Epidermal melanocyte (primary cell): Measurements from ENCODE around the gene PPFIA1.
"Not testable (repeated sequence)": the region's sequence is repeated elsewhere in the genome, so short reads cannot be mapped to it uniquely, and the experiment has no call there.

Source experiments
- DNase-seq: peaks from one replicate; pipeline ENCODE4 v3.0.0; 2011; ENCODE audit warnings: low spot score; ENCODE audit not compliant: insufficient read length

PPFIA1 gene

DNA sequence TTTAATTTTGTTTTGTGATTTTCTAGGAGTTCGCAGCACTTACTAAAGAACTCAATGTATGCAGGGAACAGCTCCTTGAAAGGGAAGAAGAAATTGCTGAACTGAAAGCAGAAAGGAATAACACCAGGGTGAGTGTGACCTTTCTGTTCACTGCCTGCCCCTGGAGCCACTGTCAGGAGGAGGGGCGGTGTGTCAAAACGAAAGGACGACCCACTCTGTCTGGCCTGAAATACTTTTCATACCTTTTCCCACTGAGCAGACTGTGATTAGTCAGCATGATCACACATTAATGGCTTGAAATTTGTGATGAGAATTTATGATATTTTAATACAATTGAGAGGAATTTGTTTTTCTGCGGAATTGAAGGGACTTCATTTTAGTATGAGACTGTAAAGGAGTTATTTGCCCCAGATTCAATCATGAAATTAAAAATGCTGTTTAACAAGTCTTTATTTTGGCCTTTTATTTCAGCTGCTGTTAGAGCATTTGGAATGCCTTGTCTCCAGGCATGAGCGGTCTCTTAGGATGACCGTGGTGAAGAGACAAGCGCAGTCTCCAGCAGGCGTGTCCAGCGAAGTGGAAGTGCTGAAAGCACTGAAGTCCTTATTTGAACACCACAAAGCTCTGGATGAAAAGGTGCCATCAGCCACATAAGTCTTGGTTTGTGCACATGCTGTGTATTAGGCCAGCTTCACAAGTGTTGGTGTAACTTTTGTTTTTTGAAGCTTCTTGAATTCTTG, 54.1 kb downstream of the PPFIA1 start:
- DNase-seq = no peak

DNA sequence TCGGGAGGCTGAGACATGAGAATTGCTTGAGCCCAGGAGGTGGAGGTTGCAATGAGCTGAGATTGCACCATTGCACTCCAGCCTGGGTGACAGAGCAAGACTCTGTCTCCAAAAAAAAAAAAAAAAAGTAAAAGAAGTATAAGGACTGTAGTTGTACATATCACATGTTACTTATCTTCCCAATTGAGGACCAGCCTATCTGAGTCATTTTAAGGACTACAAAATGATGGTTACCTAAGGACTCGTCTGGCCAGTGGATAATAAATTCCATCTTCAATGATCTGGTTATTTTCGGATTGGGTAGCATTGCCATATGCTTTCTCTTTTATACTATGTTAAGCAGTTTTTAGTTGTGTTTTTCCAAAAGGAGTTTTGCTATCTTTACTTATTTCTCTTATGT, 55.3 kb downstream of the PPFIA1 start:
- no peak for DNase-seq

DNA sequence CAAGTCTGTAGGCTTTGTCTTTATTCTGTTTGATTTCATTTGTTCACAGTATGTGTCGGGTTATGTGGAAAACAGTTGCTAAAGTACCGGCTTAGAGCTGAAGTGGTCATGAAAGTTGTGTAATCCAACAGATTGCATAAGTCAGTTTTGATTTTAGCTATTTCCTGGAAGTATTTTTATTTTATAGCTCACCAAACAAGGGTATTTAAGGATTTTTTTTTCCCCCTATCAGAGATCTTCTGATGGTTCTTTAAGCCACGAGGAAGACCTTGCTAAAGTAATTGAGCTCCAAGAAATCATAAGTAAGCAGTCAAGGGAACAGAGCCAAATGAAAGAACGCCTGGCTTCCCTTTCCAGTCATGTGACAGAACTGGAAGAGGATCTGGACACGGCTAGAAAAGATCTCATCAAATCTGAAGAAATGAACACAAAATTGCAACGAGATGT, 55.9 kb downstream of the PPFIA1 start:
- DNase-seq = no peak

- DNase-seq = no peak
Observed at GRCh38 chr11:70326833-70327232, 56.3 kb downstream of the PPFIA1 start.

DNA sequence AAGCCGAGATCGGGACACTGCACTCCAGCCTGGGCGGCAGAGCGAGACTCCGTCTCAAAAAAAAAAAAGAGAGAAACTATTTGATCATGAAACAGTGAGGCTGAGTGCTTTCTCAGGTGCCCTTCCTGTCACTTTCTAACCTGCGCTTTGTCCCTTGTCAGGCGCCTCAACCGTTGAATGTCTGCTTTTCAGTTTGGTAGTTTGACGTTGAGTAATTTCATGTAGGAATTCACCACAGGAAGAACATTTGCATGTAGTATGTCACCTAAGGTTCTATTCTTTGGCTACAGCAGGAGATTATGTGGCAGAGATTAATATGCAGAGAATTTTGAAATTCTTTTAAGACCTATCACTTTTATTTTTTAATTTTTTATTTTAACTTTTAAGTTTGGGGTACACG, 57.2 kb downstream of the PPFIA1 start:
- no peak for DNase-seq

DNA sequence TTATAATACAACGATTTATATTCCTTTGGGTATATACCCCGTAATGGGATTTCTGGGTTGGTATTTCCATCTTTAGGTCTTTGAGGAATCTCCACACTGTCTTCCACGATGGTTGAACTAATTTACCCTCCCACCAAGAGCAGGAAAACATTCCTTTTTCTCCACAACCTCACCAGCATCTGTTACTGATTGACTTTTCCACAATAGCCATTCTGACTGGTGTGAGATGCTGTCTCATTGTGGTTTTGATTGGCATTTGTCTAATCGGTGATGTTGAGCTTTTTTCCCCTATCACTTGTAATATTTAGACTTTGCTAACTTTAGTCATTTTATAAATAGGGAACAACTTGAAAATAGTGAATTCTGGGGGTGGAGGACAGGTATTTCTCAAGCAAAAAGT, 58.1 kb downstream of the PPFIA1 start:
- no peak for DNase-seq

- DNase-seq = not testable (repeated sequence)
Observed at GRCh38 chr11:70331320-70331843, 60.9 kb downstream of the PPFIA1 start.

GRCh38 chr11:70331901-70332300, 61.4 kb downstream of the PPFIA1 start:
- no peak for DNase-seq

DNA sequence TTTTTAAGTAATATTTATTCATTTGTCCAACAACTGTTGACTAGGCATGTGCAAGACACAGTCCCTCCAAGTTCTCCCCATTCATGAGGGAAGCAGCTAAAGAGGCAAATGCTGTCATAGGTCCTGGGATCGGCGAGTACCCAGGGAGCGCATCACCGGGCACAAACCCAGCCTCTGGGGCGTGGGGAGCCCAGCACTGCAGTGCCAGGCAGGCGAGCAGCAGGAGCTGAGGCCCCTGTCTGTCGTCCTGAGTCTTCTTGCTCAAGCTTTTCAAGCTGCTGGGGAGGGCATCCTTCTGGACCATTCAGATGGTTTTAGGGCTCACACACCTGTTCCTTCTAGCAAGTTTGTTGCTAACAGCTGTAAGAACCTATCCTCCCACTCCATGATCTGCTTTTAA, 62.1 kb downstream of the PPFIA1 start:
- no peak for DNase-seq

GRCh38 chr11:70333261-70333660, 62.8 kb downstream of the PPFIA1 start:
- no peak for DNase-seq

DNA sequence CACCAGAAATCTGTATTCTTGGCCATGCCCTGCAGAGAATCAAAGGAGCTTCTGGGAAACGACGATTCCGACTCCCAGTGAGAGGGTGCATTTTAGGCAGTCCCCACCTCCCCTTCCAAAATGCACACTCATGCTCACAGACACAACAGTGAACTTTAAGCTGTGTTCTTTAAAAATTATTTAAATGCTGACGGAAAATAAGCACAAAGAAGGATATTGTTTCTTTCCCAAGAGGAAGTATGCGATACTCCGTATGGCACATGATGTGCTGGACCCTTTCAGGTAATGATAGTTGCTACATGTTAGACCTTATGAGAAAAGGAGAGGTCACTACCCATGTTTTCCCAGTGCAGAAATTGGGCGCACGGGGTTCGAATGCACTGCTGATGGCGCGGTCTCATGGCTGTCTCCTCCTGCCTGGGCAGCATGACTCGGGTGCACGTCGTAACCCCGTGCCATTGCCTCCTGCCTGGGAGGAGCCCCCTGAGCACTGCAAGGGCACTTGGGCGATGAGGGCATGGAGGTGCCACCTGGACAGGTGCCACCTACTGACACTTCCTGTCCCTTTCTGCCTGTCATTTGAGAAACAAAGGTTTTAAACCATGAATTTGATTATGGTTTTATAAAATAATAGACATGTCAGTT, 64.0 kb downstream of the PPFIA1 start:
- DNase-seq = no peak

- DNase-seq = no peak
Observed at GRCh38 chr11:70335511-70335910, 65.0 kb downstream of the PPFIA1 start.

DNA sequence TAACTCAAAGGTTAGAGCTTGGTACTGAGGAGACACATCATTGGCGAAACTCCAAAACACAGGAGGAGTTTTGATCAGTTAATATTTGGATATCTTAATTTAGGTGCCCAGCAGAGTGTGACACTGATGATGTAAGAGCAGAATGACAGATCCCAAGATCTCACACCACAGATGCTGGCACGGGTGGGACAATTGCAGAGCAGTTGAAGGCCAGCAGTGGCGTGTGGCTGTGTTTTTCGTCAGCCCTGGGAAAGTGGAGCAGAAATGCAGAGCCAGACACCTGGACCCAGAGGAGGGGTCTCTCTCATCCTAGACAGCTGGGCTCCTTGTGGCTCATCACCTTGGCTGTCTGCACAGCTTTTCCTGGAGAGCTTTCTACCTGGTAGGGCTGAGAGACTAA, 68.1 kb downstream of the PPFIA1 start:
- no peak for DNase-seq

- DNase-seq = no peak
Observed at GRCh38 chr11:70339066-70339465, 68.6 kb downstream of the PPFIA1 start.

GRCh38 chr11:70341881-70342429, 71.5 kb downstream of the PPFIA1 start:
- DNase-seq = no peak

GRCh38 chr11:70343636-70344035, 73.1 kb downstream of the PPFIA1 start:
- no peak for DNase-seq

DNA sequence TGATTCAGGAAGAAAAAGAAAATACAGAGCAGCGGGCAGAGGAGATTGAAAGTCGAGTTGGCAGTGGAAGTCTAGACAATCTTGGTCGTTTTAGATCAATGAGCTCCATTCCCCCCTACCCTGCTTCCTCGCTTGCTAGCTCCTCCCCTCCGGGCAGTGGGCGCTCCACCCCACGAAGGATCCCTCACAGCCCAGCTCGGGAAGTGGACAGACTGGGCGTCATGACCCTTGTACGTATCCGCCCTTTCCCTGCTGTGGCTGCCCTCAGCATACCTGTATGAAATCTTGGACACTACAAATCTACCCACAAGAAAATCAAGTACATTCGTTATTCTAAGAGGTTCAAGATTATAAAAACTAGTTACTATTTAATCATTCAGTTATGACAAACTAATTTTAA, 77.7 kb downstream of the PPFIA1 start:
- no peak for DNase-seq

GRCh38 chr11:70348608-70349007, 78.1 kb downstream of the PPFIA1 start:
- no peak for DNase-seq

GRCh38 chr11:70351646-70352045, 81.2 kb downstream of the PPFIA1 start:
- no peak for DNase-seq

GRCh38 chr11:70352100-70352499, 81.6 kb downstream of the PPFIA1 start:
- no peak for DNase-seq

DNA sequence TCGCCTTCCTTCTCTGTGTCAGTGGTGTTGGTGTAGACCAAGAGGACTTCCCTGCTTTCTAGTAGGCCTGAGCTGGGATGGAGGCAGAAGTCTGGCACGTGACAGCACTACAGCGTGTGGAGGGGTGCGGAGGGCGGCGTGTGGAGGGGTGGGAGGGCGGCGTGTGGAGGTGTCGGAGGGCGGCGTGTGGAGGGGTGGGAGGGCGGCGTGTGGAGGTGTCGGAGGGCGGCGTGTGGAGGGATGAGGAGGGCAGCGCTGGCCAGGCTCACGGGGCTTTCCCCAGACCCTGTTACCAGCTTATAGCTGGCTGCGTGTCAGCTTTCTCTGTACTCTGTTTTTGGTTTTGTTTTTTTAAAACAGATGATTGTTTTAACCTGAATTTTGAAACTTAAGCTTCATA, 82.1 kb downstream of the PPFIA1 start:
- no peak for DNase-seq

DNA sequence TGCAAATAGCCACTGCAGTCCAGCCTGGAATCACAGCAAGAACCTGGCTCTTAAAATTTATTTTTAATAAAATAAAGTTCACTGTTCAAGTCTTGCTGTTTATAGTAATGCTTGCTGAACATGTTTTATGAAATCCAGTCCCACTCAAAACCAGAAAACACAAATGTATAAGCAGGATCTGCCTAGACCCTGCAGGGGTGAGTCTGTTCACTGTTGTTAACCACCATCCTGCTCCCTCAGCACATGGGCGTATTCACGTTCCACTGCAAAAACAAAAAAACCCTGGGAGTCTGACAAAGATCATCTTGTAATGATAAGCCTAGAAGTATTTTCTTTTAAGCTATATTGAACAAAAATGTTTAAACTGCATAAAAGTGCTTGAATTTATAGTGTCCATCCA, 82.8 kb downstream of the PPFIA1 start:
- DNase-seq = no peak
